Measurements from ENCODE around the gene PPFIA4. TPM values are rescaled to one million over a fixed set of nuclear protein-coding genes. Genes with fewer than 3 reads are reported as not detected.

Gene PPFIA4
- total and polyA plus RNA-seq, 12 donors: 8.1 to 60.6 (median 29.9) TPM

DNA sequence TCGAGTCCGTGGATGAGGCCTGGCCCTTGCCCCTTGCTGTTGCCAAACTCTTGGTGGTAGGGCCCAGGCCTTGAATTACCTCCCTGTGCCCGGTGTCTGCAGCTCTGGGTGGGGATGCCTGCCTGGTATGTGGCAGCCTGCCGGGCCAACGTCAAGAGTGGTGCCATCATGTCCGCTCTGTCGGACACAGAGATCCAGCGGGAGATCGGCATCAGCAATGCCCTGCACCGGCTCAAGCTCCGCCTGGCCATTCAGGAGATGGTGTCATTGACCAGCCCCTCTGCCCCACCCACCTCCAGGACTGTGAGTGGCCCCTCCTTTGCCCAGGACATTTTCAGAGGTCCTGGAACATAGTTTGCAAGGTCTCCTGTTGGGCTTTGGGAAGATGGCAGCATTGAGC, 33.8 kb downstream of the PPFIA4 start:
- Histone ChIP-seq H3K4me1 (peaks cover 0 to 28% (median 9%) of the 10 kb centered on the region in 9 donors), H3K9me3 (no peaks in the 10 kb centered on the region), H3K36me3 (peaks cover 0 to 50% (median 0%) of the 10 kb centered on the region in 9 donors), H3K4me3 (no peak overlapping the region), H3K27me3 (no peaks in the 10 kb centered on the region), H3K27ac (no peak overlapping the region)
- intact Hi-C loops (cut with DNase I): no loop called here
- DNase-seq: no peak
- WGBS, 2 donors: 95 to 98% methylated on average over 11 of the region's 11 CpGs
- ATAC-seq: no peak
- TF ChIP-seq, protein P1, sequence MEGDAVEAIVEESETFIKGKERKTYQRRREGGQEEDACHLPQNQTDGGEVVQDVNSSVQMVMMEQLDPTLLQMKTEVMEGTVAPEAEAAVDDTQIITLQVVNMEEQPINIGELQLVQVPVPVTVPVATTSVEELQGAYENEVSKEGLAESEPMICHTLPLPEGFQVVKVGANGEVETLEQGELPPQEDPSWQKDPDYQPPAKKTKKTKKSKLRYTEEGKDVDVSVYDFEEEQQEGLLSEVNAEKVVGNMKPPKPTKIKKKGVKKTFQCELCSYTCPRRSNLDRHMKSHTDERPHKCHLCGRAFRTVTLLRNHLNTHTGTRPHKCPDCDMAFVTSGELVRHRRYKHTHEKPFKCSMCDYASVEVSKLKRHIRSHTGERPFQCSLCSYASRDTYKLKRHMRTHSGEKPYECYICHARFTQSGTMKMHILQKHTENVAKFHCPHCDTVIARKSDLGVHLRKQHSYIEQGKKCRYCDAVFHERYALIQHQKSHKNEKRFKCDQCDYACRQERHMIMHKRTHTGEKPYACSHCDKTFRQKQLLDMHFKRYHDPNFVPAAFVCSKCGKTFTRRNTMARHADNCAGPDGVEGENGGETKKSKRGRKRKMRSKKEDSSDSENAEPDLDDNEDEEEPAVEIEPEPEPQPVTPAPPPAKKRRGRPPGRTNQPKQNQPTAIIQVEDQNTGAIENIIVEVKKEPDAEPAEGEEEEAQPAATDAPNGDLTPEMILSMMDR (IDR thresholded peaks at IDR 0.05): no peak

DNA sequence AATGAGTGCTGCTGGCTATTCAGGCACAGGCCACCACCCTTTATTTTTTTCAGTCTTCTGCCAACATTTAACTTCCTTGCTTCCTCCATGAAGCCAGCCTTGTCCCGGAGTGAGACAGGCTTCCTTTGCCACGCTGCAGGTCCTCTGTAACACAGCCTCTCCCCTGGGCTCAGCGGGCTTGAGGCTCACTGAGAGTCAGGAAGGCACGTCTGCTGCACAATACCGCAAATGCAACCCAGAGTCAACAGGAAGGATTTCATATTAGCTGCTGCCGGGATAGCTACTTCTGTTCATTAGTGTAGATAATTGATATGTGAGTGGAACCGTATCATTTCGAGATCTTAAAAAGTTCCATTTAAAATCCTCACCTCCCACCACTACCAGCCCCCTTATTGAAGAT, 37.0 kb downstream of the PPFIA4 start:
- DNase-seq: no peak
- WGBS, 2 donors: 62 to 76% methylated on average over 8 of the region's 8 CpGs
- H3K27ac ChIP-seq: no peak overlapping the region
- H3K4me3 ChIP-seq: no peak overlapping the region
- H3K36me3 ChIP-seq: peaks cover 0 to 41% (median 0%) of the 10 kb centered on the region in 9 donors
- no peak for ATAC-seq
- H3K27me3 ChIP-seq: no peaks in the 10 kb centered on the region
- H3K4me1 ChIP-seq: peaks cover 5 to 29% (median 11%) of the 10 kb centered on the region in 9 donors
- no peaks in the 10 kb centered on the region for H3K9me3 ChIP-seq
- intact Hi-C loops (cut with DNase I): no loop called here
- TF ChIP-seq, protein P1 (IDR thresholded peaks at IDR 0.05): no peak

GRCh38 chr1:203065191-203065590, 38.9 kb downstream of the PPFIA4 start:
- Histone ChIP-seq H3K9me3 (no peaks in the 10 kb centered on the region), H3K4me3 (no peak overlapping the region), H3K36me3 (peaks cover 0 to 30% (median 0%) of the 10 kb centered on the region in 9 donors), H3K27ac (peak overlapping the region in 2 of 10 donors; percentile 14 to 57), H3K27me3 (no peaks in the 10 kb centered on the region), H3K4me1 (peaks cover 19 to 47% (median 29%) of the 10 kb centered on the region in 9 donors)
- ATAC-seq (no peak), DNase-seq (no peak)
- TF ChIP-seq, protein P1 (IDR thresholded peaks at IDR 0.05): no peak
- intact Hi-C loops (cut with DNase I): no loop called here
- 88 to 90% methylated on average over 7 of the region's 7 CpGs for WGBS, 2 donors

GRCh38 chr1:203065986-203066385, 39.7 kb downstream of the PPFIA4 start:
- Histone ChIP-seq H3K36me3 (peaks cover 0 to 24% (median 0%) of the 10 kb centered on the region in 9 donors), H3K27me3 (no peaks in the 10 kb centered on the region), H3K4me1 (peaks cover 19 to 55% (median 37%) of the 10 kb centered on the region in 9 donors), H3K4me3 (no peak overlapping the region), H3K9me3 (no peaks in the 10 kb centered on the region), H3K27ac (peak overlapping the region in 5 of 10 donors; percentile 7 to 89 (median 57))
- DNase-seq (no peak), ATAC-seq (peak in 3 of 8 donors; percentile 28 to 39 (median 33))
- intact Hi-C loops (cut with DNase I): no loop called here
- WGBS, 2 donors: 44 to 63% methylated on average over 2 of the region's 2 CpGs
- TF ChIP-seq, protein P1 (IDR thresholded peaks at IDR 0.05): no peak
